DOHH2 (cell line): ENCODE measurements around the gene TCF15.

Experiments
- H3F3A ChIP-seq: fragments of 200-600 bp; sonication (generic), shearing (Covaris generic); 2 replicates; pipeline ENCODE4 v1.6.0; 2016; ENCODE audit warnings: antibody characterized with exemption, mild to moderate bottlenecking; ENCODE audit not compliant: control insufficient read depth, insufficient read depth
- H3K27ac ChIP-seq: fragments of 200-600 bp; sonication (generic); 2 replicates; pipeline ENCODE4 v1.5.1; 2014; ENCODE audit warnings: low read depth, mild to moderate bottlenecking, low read length, moderate library complexity
- H3K27me3 ChIP-seq: fragments of 200-600 bp; sonication (generic); 2 replicates; pipeline ENCODE4 v1.6.1; 2014; ENCODE audit warnings: mild to moderate bottlenecking, low read length, mixed read lengths; ENCODE audit not compliant: control insufficient read depth
- H3K36me3 ChIP-seq: fragments of 200-600 bp; sonication (generic); 2 replicates; pipeline ENCODE4 v1.6.1; 2014; ENCODE audit warnings: mild to moderate bottlenecking, low read length, moderate library complexity, mixed read lengths; ENCODE audit not compliant: control insufficient read depth
- H3K4me1 ChIP-seq: fragments of 200-600 bp; sonication (generic); 2 replicates; pipeline ENCODE4 v1.6.1; 2014; ENCODE audit warnings: mild to moderate bottlenecking, low read length, mixed read lengths; ENCODE audit not compliant: control insufficient read depth
- H3K4me2 ChIP-seq: fragments of 200-600 bp; sonication (generic); 2 replicates; pipeline ENCODE4 v1.6.0; 2014; ENCODE audit warnings: mild to moderate bottlenecking, low read length, moderate library complexity
- H3K4me3 ChIP-seq: fragments of 200-600 bp; sonication (generic); 2 replicates; pipeline ENCODE4 v1.5.1; 2014; ENCODE audit warnings: mild to moderate bottlenecking, low read length, mixed read lengths
- H3K79me2 ChIP-seq: fragments of 200-600 bp; sonication (generic); 2 replicates; pipeline ENCODE4 v1.6.1; 2014; ENCODE audit warnings: mild to moderate bottlenecking, low read length, mixed read lengths; ENCODE audit not compliant: control insufficient read depth
- H3K9me2 ChIP-seq: fragments of 200-600 bp; sonication (generic); replicated peaks from 2 replicates; pipeline ENCODE4 v1.6.1; 2014; ENCODE audit warnings: mild to moderate bottlenecking, low read length, mixed read lengths; ENCODE audit not compliant: control insufficient read depth
- H3K9me3 ChIP-seq: fragments of 200-600 bp; sonication (generic); 2 replicates; pipeline ENCODE4 v1.6.1; 2014; ENCODE audit warnings: antibody characterized with exemption, low read length, mixed read lengths; ENCODE audit not compliant: control insufficient read depth, insufficient read depth
- H4K20me1 ChIP-seq: fragments of 200-600 bp; sonication (generic); 2 replicates; pipeline ENCODE4 v1.6.0; 2014; ENCODE audit warnings: low read depth, mild to moderate bottlenecking, antibody characterized with exemption, low read length, moderate library complexity; ENCODE audit not compliant: control insufficient read depth, insufficient read depth
- CTCF ChIP-seq: fragments of 200-600 bp; sonication (generic); IDR thresholded peaks from one replicate; pipeline ENCODE4 v1.5.1; 2014; ENCODE audit warnings: antibody characterized with exemption, mild to moderate bottlenecking, low read depth, low read length; ENCODE audit not compliant: poor library complexity, severe bottlenecking
- EZH2phosphoT487 ChIP-seq: fragments of 200-600 bp; sonication (generic); IDR thresholded peaks from 2 replicates; pipeline ENCODE4 v1.6.1; 2017; ENCODE audit warnings: borderline replicate concordance, mild to moderate bottlenecking, antibody characterized with exemption, low read length, moderate library complexity, mixed read lengths

The TCF15 gene

GRCh38 chr20:646107-646867 is 36.2 kb upstream of the TCF15 start:
- no peak overlapping the region for H3K4me2 ChIP-seq
- no peaks in the 10 kb centered on the region for H3K27me3 ChIP-seq
- peaks cover 36% of the 10 kb centered on the region for H3K36me3 ChIP-seq
- TF ChIP-seq CTCF (no peak), EZH2phosphoT487 (no peak)
- no peak overlapping the region for H3K27ac ChIP-seq
- no peaks in the 10 kb centered on the region for H3K9me2 ChIP-seq
- peaks cover 4% of the 10 kb centered on the region; the same call in 1 of the 2 replicates for H3K79me2 ChIP-seq
- H3F3A ChIP-seq, result peaks cover 1% of the 10 kb centered on the region; the same call in 1 of the 2 replicates
- no peak overlapping the region for H3K4me3 ChIP-seq
- peaks cover 7% of the 10 kb centered on the region for H3K4me1 ChIP-seq
- no peaks in the 10 kb centered on the region for H4K20me1 ChIP-seq
- no peaks in the 10 kb centered on the region for H3K9me3 ChIP-seq

- Histone ChIP-seq H3K4me3 (no peak overlapping the region), H3K27me3 (no peaks in the 10 kb centered on the region)
Measured at GRCh38 chr20:645318-646106, 35.4 kb upstream of the TCF15 start.

GRCh38 chr20:644692-645317 is 34.7 kb upstream of the TCF15 start:
- no peaks in the 10 kb centered on the region for H3K9me2 ChIP-seq
- H3K79me2 ChIP-seq, result no peaks in the 10 kb centered on the region
- H3K4me3 ChIP-seq, result no peak overlapping the region
- H4K20me1 ChIP-seq, result no peaks in the 10 kb centered on the region
- TF ChIP-seq CTCF (no peak), EZH2phosphoT487 (no peak)
- H3K9me3 ChIP-seq, result no peaks in the 10 kb centered on the region
- H3K27ac ChIP-seq, result no peak overlapping the region
- no peak overlapping the region for H3K4me2 ChIP-seq
- H3K27me3 ChIP-seq, result no peaks in the 10 kb centered on the region
- peaks cover 25% of the 10 kb centered on the region for H3K36me3 ChIP-seq
- H3F3A ChIP-seq, result peaks cover 4% of the 10 kb centered on the region; the same call in 1 of the 2 replicates
- peaks cover 7% of the 10 kb centered on the region for H3K4me1 ChIP-seq

More at GRCh38 chr20:645318-646106, 35.4 kb upstream of the TCF15 start:
- H3K4me1 ChIP-seq, result peaks cover 7% of the 10 kb centered on the region
- peaks cover under 1% of the 10 kb centered on the region; the same call in 1 of the 2 replicates for H3K79me2 ChIP-seq
- H3K27ac ChIP-seq, result no peak overlapping the region
- no peaks in the 10 kb centered on the region for H3K9me3 ChIP-seq
- no peaks in the 10 kb centered on the region for H3K9me2 ChIP-seq
- peaks cover 32% of the 10 kb centered on the region for H3K36me3 ChIP-seq
- H3K4me2 ChIP-seq, result 0 out of 2 replicates have a peak overlapping the region, but pooled peaks have one; percentile 24
- TF ChIP-seq CTCF (peak; percentile 94), EZH2phosphoT487 (no peak)
- no peaks in the 10 kb centered on the region for H4K20me1 ChIP-seq
- peaks cover 4% of the 10 kb centered on the region; the same call in 1 of the 2 replicates for H3F3A ChIP-seq
